ENCODE measurements around the gene CCL13.

- no peak for TF ChIP-seq POLR2A (IDR thresholded peaks at IDR 0.05)
- TF ChIP-seq, protein P1, sequence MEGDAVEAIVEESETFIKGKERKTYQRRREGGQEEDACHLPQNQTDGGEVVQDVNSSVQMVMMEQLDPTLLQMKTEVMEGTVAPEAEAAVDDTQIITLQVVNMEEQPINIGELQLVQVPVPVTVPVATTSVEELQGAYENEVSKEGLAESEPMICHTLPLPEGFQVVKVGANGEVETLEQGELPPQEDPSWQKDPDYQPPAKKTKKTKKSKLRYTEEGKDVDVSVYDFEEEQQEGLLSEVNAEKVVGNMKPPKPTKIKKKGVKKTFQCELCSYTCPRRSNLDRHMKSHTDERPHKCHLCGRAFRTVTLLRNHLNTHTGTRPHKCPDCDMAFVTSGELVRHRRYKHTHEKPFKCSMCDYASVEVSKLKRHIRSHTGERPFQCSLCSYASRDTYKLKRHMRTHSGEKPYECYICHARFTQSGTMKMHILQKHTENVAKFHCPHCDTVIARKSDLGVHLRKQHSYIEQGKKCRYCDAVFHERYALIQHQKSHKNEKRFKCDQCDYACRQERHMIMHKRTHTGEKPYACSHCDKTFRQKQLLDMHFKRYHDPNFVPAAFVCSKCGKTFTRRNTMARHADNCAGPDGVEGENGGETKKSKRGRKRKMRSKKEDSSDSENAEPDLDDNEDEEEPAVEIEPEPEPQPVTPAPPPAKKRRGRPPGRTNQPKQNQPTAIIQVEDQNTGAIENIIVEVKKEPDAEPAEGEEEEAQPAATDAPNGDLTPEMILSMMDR (IDR thresholded peaks at IDR 0.05): no peak
Measured at GRCh38 chr17:34401165-34401564, 44.9 kb downstream of the CCL13 start.

Data from adrenal gland (tissue), 5 donors.